ENCODE measurements around the gene TOMM20. TPM values are rescaled to one million over a fixed set of nuclear protein-coding genes. Genes with fewer than 3 reads are reported as not detected.

TOMM20 gene
- total and polyA plus RNA-seq, 2 experiments from 2014 or later = 75.7 to 103 TPM

GRCh38 chr1:235127203-235127602, 1.4 kb downstream of the TOMM20 start:
- Histone ChIP-seq H3K9me2 (ENCODE audit: insufficient read depth) (no peaks in the 10 kb centered on the region), H3K9ac (peak overlapping the region; percentile 96), H2AFZ (no peak overlapping the region), H3K27ac (peak overlapping the region; percentile 85), H3K27me3 (replicated peaks; ENCODE audit: insufficient read depth) (no peaks in the 10 kb centered on the region), H3K4me1 (ENCODE audit: insufficient read depth) (peaks cover 26% of the 10 kb centered on the region; the same call in 1 of the 2 replicates), H3K9me3 (ENCODE audit: low read depth) (no peaks in the 10 kb centered on the region), H3K4me2 (ENCODE audit: unreplicated experiment) (peak overlapping the region; percentile 90), H4K20me1 (ENCODE audit: insufficient read depth) (peaks cover 19% of the 10 kb centered on the region; the same call in 1 of the 2 replicates), H3K4me3 (peak overlapping the region; percentile 79), H3K79me2 (ENCODE audit: insufficient read depth) (peaks cover 64% of the 10 kb centered on the region), H3K36me3 (ENCODE audit: low read depth) (no peaks in the 10 kb centered on the region; the same call in 1 of the 2 replicates), H3F3A (ENCODE audit: insufficient read depth) (peaks cover 27% of the 10 kb centered on the region; the same call in 1 of the 2 replicates)
- 10 to 14% methylated on average over 4 of the region's 4 CpGs for WGBS, 2 experiments (ENCODE audit: low coverage in 1 of 2, low lambda C conversion rate in 2 of 2, missing lambda C conversion rate in 2 of 2)
- TF ChIP-seq EZH2phosphoT487 (IDR thresholded peaks at IDR 0.05; ENCODE audit: insufficient read depth, low read depth) (no peak), EZH2 (IDR thresholded peaks at IDR 0.05; ENCODE audit: insufficient read depth, poor library complexity, severe bottlenecking) (no peak)
- in situ Hi-C loops (cut with MboI) = no loop called here
- DNase-seq = peak; percentile 46

GRCh38 chr1:235124665-235125064, 4.0 kb downstream of the TOMM20 start:
- H3K4me2 ChIP-seq (ENCODE audit: unreplicated experiment) = no peak overlapping the region
- in situ Hi-C loops (cut with MboI) = loop anchor here (25.0 kb wide), 1 partner anchor 1012 kb away; no protein-coding TSS in a partner anchor
- no peak overlapping the region for H2AFZ ChIP-seq
- no peak for TF ChIP-seq EZH2phosphoT487 (IDR thresholded peaks at IDR 0.05; ENCODE audit: insufficient read depth, low read depth)
- TF ChIP-seq EZH2 (IDR thresholded peaks at IDR 0.05; ENCODE audit: insufficient read depth, poor library complexity, severe bottlenecking) = no peak
- no peak for DNase-seq
- no peaks in the 10 kb centered on the region for H3K9me3 ChIP-seq (ENCODE audit: low read depth)
- H3K27ac ChIP-seq = no peak overlapping the region
- H3K27me3 ChIP-seq (replicated peaks; ENCODE audit: insufficient read depth) = no peaks in the 10 kb centered on the region
- peaks cover 20% of the 10 kb centered on the region; the same call in 1 of the 2 replicates for H4K20me1 ChIP-seq (ENCODE audit: insufficient read depth)
- no peak overlapping the region for H3K9ac ChIP-seq
- H3F3A ChIP-seq (ENCODE audit: insufficient read depth) = peaks cover 15% of the 10 kb centered on the region; the same call in 1 of the 2 replicates
- no peak overlapping the region for H3K4me3 ChIP-seq
- H3K79me2 ChIP-seq (ENCODE audit: insufficient read depth) = peaks cover 90% of the 10 kb centered on the region
- 60 to 69% methylated on average over 1 of the region's 1 CpG for WGBS, 2 experiments (ENCODE audit: low coverage in 1 of 2, low lambda C conversion rate in 2 of 2, missing lambda C conversion rate in 2 of 2)
- no peaks in the 10 kb centered on the region for H3K9me2 ChIP-seq (ENCODE audit: insufficient read depth)
- peaks cover 33% of the 10 kb centered on the region; the same call in 1 of the 2 replicates for H3K4me1 ChIP-seq (ENCODE audit: insufficient read depth)
- peaks cover 22% of the 10 kb centered on the region for H3K36me3 ChIP-seq (ENCODE audit: low read depth)

- Histone ChIP-seq H4K20me1 (ENCODE audit: insufficient read depth) (peaks cover 20% of the 10 kb centered on the region; the same call in 1 of the 2 replicates), H3K4me1 (ENCODE audit: insufficient read depth) (peaks cover 33% of the 10 kb centered on the region; the same call in 1 of the 2 replicates), H3K79me2 (ENCODE audit: insufficient read depth) (peaks cover 95% of the 10 kb centered on the region), H3K4me2 (ENCODE audit: unreplicated experiment) (no peak overlapping the region), H3K9ac (no peak overlapping the region), H3K27me3 (replicated peaks; ENCODE audit: insufficient read depth) (no peaks in the 10 kb centered on the region), H3K36me3 (ENCODE audit: low read depth) (peaks cover 27% of the 10 kb centered on the region), H3K9me2 (ENCODE audit: insufficient read depth) (no peaks in the 10 kb centered on the region), H3F3A (ENCODE audit: insufficient read depth) (peaks cover 9% of the 10 kb centered on the region; the same call in 1 of the 2 replicates), H3K9me3 (ENCODE audit: low read depth) (no peaks in the 10 kb centered on the region), H2AFZ (no peak overlapping the region), H3K4me3 (no peak overlapping the region), H3K27ac (no peak overlapping the region)
- TF ChIP-seq EZH2 (IDR thresholded peaks at IDR 0.05; ENCODE audit: insufficient read depth, poor library complexity, severe bottlenecking) (no peak), EZH2phosphoT487 (IDR thresholded peaks at IDR 0.05; ENCODE audit: insufficient read depth, low read depth) (no peak)
- in situ Hi-C loops (cut with MboI) = loop anchor here (25.0 kb wide), 1 partner anchor 1012 kb away; no protein-coding TSS in a partner anchor
- 95 to 97% methylated on average over 9 of the region's 9 CpGs for WGBS, 2 experiments (ENCODE audit: low coverage in 1 of 2, low lambda C conversion rate in 2 of 2, missing lambda C conversion rate in 2 of 2)
- DNase-seq = no peak
Observed at GRCh38 chr1:235124111-235124510, 4.5 kb downstream of the TOMM20 start.

GRCh38 chr1:235122348-235122747, 6.3 kb downstream of the TOMM20 start:
- H3K9me3 ChIP-seq (ENCODE audit: low read depth) = no peaks in the 10 kb centered on the region
- peak overlapping the region; percentile 14; the same call in 1 of the 2 replicates for H3K9ac ChIP-seq
- H3K27ac ChIP-seq = no peak overlapping the region
- H3K4me1 ChIP-seq (ENCODE audit: insufficient read depth) = peaks cover 33% of the 10 kb centered on the region; the same call in 1 of the 2 replicates
- TF ChIP-seq EZH2phosphoT487 (IDR thresholded peaks at IDR 0.05; ENCODE audit: insufficient read depth, low read depth) (no peak), EZH2 (IDR thresholded peaks at IDR 0.05; ENCODE audit: insufficient read depth, poor library complexity, severe bottlenecking) (no peak)
- no peak overlapping the region for H3K4me2 ChIP-seq (ENCODE audit: unreplicated experiment)
- no peak overlapping the region for H3K4me3 ChIP-seq
- no peaks in the 10 kb centered on the region for H3K9me2 ChIP-seq (ENCODE audit: insufficient read depth)
- peaks cover 20% of the 10 kb centered on the region; the same call in 1 of the 2 replicates for H4K20me1 ChIP-seq (ENCODE audit: insufficient read depth)
- in situ Hi-C loops (cut with MboI) = loop anchor here (25.0 kb wide), 1 partner anchor 1010 kb away; no protein-coding TSS in a partner anchor
- DNase-seq = peak; percentile 7
- H3K36me3 ChIP-seq (ENCODE audit: low read depth) = peaks cover 44% of the 10 kb centered on the region
- H3K79me2 ChIP-seq (ENCODE audit: insufficient read depth) = peaks cover 100% of the 10 kb centered on the region
- 57 to 59% methylated on average over 1 of the region's 1 CpG for WGBS, 2 experiments (ENCODE audit: low coverage in 1 of 2, low lambda C conversion rate in 2 of 2, missing lambda C conversion rate in 2 of 2)
- H3K27me3 ChIP-seq (replicated peaks; ENCODE audit: insufficient read depth) = no peaks in the 10 kb centered on the region
- H2AFZ ChIP-seq = no peak overlapping the region
- 0 out of 2 replicates have a peak, but pooled peaks cover 7% of the 10 kb centered on the region for H3F3A ChIP-seq (ENCODE audit: insufficient read depth)
